Mesendoderm (in vitro differentiated cells): Measurements from ENCODE around the gene CCL16.
A peak's percentile ranks its signal among the peaks of the same experiment; 100 is the strongest.
"Not testable (repeated sequence)": the region's sequence is repeated elsewhere in the genome, so short reads cannot be mapped to it uniquely, and the experiment has no call there.

Source experiments
- DNase-seq: peaks from one replicate; pipeline ENCODE4 v3.0.0; 2013
- H2AK5ac ChIP-seq: 2 replicates; pipeline ENCODE4 v1.6.1; 2013; ENCODE audit warnings: low read length, inconsistent platforms
- H2BK120ac ChIP-seq: 2 replicates; pipeline ENCODE4 v1.6.1; 2013; ENCODE audit warnings: low read depth, mild to moderate bottlenecking, low read length, moderate library complexity, mixed read lengths
- H2BK15ac ChIP-seq: replicated peaks from 2 replicates; pipeline ENCODE4 v1.6.1; 2013; ENCODE audit warnings: low read depth, mild to moderate bottlenecking, moderate library complexity
- H2BK5ac ChIP-seq: 2 replicates; pipeline ENCODE4 v1.6.1; 2013; ENCODE audit warnings: low read length, inconsistent platforms
- H3K18ac ChIP-seq: 2 replicates; pipeline ENCODE4 v1.6.1; 2013; ENCODE audit warnings: mild to moderate bottlenecking, low read length, mixed read lengths
- H3K23ac ChIP-seq: one replicate; pipeline ENCODE4 v1.6.1; 2013; ENCODE audit warnings: low read length
- H3K27ac ChIP-seq: 2 replicates; pipeline ENCODE4 v1.5.1; 2013; ENCODE audit warnings: low read depth, mild to moderate bottlenecking, inconsistent platforms, low read length, moderate library complexity
- H3K27me3 ChIP-seq: 2 replicates; pipeline ENCODE4 v1.6.1; 2013; ENCODE audit warnings: low read length, control low read depth, mild to moderate bottlenecking, inconsistent platforms; ENCODE audit not compliant: insufficient read depth, poor library complexity
- H3K36me3 ChIP-seq: 2 replicates; pipeline ENCODE4 v1.6.1; 2013; ENCODE audit warnings: low read length, inconsistent platforms; ENCODE audit not compliant: control insufficient read depth, insufficient read depth
- H3K4ac ChIP-seq: one replicate; pipeline ENCODE4 v1.6.1; 2013; ENCODE audit warnings: low read depth, mild to moderate bottlenecking, low read length, moderate library complexity
- H3K4me1 ChIP-seq: 2 replicates; pipeline ENCODE4 v1.6.1; 2013; ENCODE audit warnings: low read depth, low read length, inconsistent platforms; ENCODE audit not compliant: control insufficient read depth
- H3K4me2 ChIP-seq: 2 replicates; pipeline ENCODE4 v1.6.1; 2013; ENCODE audit warnings: low read length
- H3K4me3 ChIP-seq: 2 replicates; pipeline ENCODE4 v1.5.1; 2013; ENCODE audit warnings: mild to moderate bottlenecking, low read length
- H3K56ac ChIP-seq: one replicate; pipeline ENCODE4 v1.6.1; 2013; ENCODE audit warnings: low read length
- H3K79me1 ChIP-seq: 2 replicates; pipeline ENCODE4 v1.6.1; 2013; ENCODE audit warnings: low read length, inconsistent platforms
- H3K79me2 ChIP-seq: 2 replicates; pipeline ENCODE4 v1.6.1; 2013; ENCODE audit warnings: mild to moderate bottlenecking, low read length; ENCODE audit not compliant: control insufficient read depth, insufficient read depth
- H3K9ac ChIP-seq: 2 replicates; pipeline ENCODE4 v1.6.1; 2013; ENCODE audit warnings: low read length, inconsistent platforms
- H4K5ac ChIP-seq: one replicate; pipeline ENCODE4 v1.6.1; 2013; ENCODE audit warnings: low read length
- H4K8ac ChIP-seq: one replicate; pipeline ENCODE4 v1.6.1; 2013; ENCODE audit warnings: low read depth, mild to moderate bottlenecking, control low read depth, low read length, moderate library complexity
- WGBS: extraction: QIAGEN DNeasy Blood & Tissue Kit; methylation state at CpG from one replicate; pipeline ENCODE4 v1.1.7; 2013; ENCODE audit warnings: low lambda C conversion rate, missing lambda C conversion rate; ENCODE audit not compliant: insufficient coverage; ENCODE audit errors: extremely low coverage; 5-methylcytosine and 5-hydroxymethylcytosine counted together

Gene CCL16

DNA sequence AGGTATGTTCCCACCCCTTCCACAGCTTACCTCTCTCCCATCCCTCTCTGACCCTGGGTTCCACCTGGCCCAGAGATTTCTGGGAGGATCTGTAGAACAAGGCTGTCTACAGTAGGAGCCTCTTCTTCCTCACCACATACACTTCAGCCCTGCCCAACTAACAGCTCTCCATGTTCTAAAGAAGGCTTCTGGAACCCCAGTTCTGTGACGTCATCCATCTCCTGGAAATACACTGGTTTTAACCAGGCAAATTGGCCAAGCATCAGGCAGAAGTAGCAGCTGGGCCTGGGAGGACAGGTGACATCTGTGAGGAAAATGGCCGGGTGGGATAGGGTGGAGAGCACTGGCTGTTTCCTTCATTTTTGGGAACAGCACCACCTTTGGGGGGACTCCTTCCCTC, 37.8 kb downstream of the CCL16 start, which contains the start of gene LYZL6:
Gene LYZL6 (minus strand): TSS at position 177 of the 400 bp plus-strand sequence. CDS start 4,357 bp downstream, outside the sequence.
- Histone ChIP-seq H2BK5ac (no peak within 1 kb of the TSS), H3K4me3 (no peak within 1 kb of the TSS), H3K56ac (no peak within 1 kb of the TSS), H3K18ac (no peak within 1 kb of the TSS), H4K8ac (peak within 1 kb of the TSS; percentile 39), H2AK5ac (no peak within 1 kb of the TSS), H3K23ac (no peak within 1 kb of the TSS), H3K79me1 (no peaks in the 10 kb centered on the region), H3K27me3 (no peaks in the 10 kb centered on the region), H3K4me2 (no peak within 1 kb of the TSS), H3K27ac (peak within 1 kb of the TSS; percentile 71), H3K36me3 (no peaks in the 10 kb centered on the region), H4K5ac (no peak within 1 kb of the TSS), H2BK15ac (no peak within 1 kb of the TSS), H3K9ac (no peak within 1 kb of the TSS), H2BK120ac (peak within 1 kb of the TSS; percentile 8), H3K79me2 (no peaks in the 10 kb centered on the region), H3K4ac (no peak within 1 kb of the TSS), H3K4me1 (no peaks in the 10 kb centered on the region)
- no CpG with 5 or more reads among the region's 2 CpGs for WGBS
- DNase-seq, result no peak

DNA sequence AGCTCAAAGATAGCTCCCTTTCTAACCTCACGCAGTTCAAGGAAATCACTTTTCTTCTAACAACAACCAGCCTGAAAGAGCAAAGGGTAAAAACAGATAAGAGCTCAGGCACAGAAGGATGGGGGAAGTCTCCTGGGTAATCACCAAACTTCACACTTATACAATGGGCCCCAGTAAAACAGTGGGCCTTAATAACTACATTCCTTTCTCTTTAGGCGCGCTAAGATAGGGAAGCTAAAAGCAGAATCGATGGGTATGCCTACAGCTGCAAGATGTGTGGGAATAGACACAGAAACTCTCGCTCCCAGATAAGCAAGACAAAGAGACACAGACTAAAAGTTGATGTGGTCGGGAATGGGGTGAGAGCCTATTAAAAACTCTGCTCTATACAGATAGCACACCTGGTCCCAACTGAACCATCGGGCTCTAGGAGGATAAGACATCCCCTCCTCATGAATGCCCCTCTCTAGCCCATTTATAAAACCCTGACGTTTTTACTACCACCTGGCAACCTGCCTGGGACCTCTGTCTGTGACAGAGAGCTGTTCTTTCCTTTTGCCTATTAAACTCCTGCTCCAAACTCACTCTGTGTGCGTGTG, 38.6 kb downstream of the CCL16 start:
- Histone ChIP-seq H3K27ac (peak overlapping the region; percentile 82), H3K4ac (no peak overlapping the region), H3K4me1 (no peaks in the 10 kb centered on the region), H3K9ac (no peak overlapping the region), H4K8ac (no peak overlapping the region), H3K56ac (no peak overlapping the region), H3K23ac (no peak overlapping the region), H2AK5ac (no peak overlapping the region), H2BK120ac (no peak overlapping the region), H3K18ac (no peak overlapping the region), H2BK15ac (no peak overlapping the region), H3K27me3 (no peaks in the 10 kb centered on the region), H3K36me3 (no peaks in the 10 kb centered on the region), H4K5ac (no peak overlapping the region), H3K4me3 (no peak overlapping the region), H3K79me1 (no peaks in the 10 kb centered on the region), H2BK5ac (no peak overlapping the region), H3K79me2 (no peaks in the 10 kb centered on the region), H3K4me2 (no peak overlapping the region)
- DNase-seq, result peak; percentile 72
- WGBS, result no CpG with 5 or more reads among the region's 9 CpGs

DNA sequence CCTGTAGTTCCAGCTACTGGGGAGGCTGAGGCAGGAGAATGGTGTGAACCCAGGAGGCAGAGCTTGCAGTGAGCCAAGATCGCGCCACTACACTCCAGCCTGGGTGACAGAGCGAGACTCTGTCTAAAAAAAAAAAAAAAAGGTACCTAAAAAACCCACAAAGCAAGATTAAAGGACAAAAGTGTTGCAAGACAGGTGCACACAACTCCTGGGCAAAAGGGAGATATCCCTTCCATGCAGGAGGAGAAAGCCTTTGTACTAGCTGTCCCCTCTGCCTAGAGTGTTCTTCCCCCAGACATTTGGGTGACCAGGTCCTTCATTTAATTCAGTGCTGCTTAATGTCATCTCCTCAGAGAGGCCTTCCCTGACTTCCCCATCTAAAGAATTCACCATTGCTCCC, 42.8 kb downstream of the CCL16 start:
- not testable (repeated sequence) for H3K56ac ChIP-seq
- no CpG with 5 or more reads among the region's 3 CpGs for WGBS

DNA sequence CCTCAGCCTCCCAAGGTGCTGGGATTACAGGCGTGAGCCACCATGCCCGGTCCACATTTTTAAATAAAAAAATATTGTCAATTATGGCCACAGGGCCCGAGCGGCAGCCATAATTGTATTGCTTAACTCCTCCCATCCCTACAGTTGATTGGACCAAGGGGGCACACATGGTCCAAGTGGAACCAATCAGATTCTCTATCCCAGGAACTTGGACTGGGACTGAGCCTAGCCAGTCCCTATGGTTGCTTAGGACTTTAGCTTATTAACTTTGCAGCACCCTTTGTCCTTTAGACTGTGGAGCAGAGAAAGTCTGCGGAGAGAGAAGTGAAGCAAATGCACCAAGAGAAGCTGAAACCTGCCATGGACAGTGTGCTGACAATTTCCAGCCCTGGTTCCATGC, 45.2 kb downstream of the CCL16 start:
- Histone ChIP-seq H3K4me3 (no peak overlapping the region), H3K36me3 (no peaks in the 10 kb centered on the region), H3K23ac (no peak overlapping the region), H3K27ac (no peak overlapping the region), H4K5ac (no peak overlapping the region), H3K56ac (no peak overlapping the region), H2BK5ac (no peak overlapping the region), H3K4me1 (peaks cover 2% of the 10 kb centered on the region), H3K18ac (no peak overlapping the region), H2BK15ac (no peak overlapping the region), H3K27me3 (no peaks in the 10 kb centered on the region), H3K9ac (no peak overlapping the region), H3K79me1 (no peaks in the 10 kb centered on the region), H2AK5ac (no peak overlapping the region), H2BK120ac (no peak overlapping the region), H3K79me2 (no peaks in the 10 kb centered on the region), H3K4me2 (no peak overlapping the region), H4K8ac (no peak overlapping the region), H3K4ac (no peak overlapping the region)
- WGBS, result no CpG with 5 or more reads among the region's 5 CpGs
- no peak for DNase-seq

More for the DNA sequence above, 42.8 kb downstream of the CCL16 start:
- H3K18ac ChIP-seq, H2BK15ac ChIP-seq, DNase-seq, H2AK5ac ChIP-seq, H3K4me2 ChIP-seq, H3K23ac ChIP-seq, H3K9ac ChIP-seq, H3K36me3 ChIP-seq, H3K27ac ChIP-seq, H3K79me1 ChIP-seq, H3K79me2 ChIP-seq, H2BK120ac ChIP-seq, H3K27me3 ChIP-seq, H3K4me3 ChIP-seq, H4K5ac ChIP-seq, H4K8ac ChIP-seq, H2BK5ac ChIP-seq, H3K4me1 ChIP-seq, H3K4ac ChIP-seq: not testable (repeated sequence)

DNA sequence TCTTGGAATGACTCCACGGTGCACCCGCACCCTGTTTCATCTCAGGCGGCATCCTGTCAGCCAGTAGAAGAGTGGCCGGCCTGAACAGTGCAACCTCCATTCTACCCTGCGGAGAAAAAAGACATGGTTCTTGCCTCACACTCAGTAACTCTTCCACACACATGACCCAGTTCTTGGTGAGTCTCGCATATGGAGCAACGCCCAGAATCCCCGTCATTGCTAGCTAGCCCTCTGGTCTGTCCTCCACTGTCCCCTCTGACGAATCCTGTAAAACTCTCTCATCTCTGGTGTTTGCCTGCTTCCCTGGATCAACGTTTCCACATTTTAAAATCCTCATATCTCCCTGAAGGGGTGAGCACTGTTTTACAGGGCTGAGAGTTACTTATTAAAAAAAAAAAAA, 46.5 kb downstream of the CCL16 start:
- no CpG with 5 or more reads among the region's 10 CpGs for WGBS
- no peak overlapping the region for H3K18ac ChIP-seq
- no peak overlapping the region for H3K9ac ChIP-seq
- H4K8ac ChIP-seq, result no peak overlapping the region
- H2BK15ac ChIP-seq, result no peak overlapping the region
- H3K56ac ChIP-seq, result no peak overlapping the region
- no peak for DNase-seq
- no peak overlapping the region for H2BK5ac ChIP-seq
- H2BK120ac ChIP-seq, result no peak overlapping the region
- no peak overlapping the region for H3K4ac ChIP-seq
- no peak overlapping the region for H3K4me2 ChIP-seq
- no peak overlapping the region for H3K4me3 ChIP-seq
- H3K27ac ChIP-seq, result no peak overlapping the region
- H3K36me3 ChIP-seq, result no peaks in the 10 kb centered on the region
- no peak overlapping the region for H3K23ac ChIP-seq
- H3K79me1 ChIP-seq, result no peaks in the 10 kb centered on the region
- peaks cover 3% of the 10 kb centered on the region for H3K4me1 ChIP-seq
- no peak overlapping the region for H2AK5ac ChIP-seq
- no peak overlapping the region for H4K5ac ChIP-seq
- no peaks in the 10 kb centered on the region for H3K27me3 ChIP-seq
- H3K79me2 ChIP-seq, result no peaks in the 10 kb centered on the region

DNA sequence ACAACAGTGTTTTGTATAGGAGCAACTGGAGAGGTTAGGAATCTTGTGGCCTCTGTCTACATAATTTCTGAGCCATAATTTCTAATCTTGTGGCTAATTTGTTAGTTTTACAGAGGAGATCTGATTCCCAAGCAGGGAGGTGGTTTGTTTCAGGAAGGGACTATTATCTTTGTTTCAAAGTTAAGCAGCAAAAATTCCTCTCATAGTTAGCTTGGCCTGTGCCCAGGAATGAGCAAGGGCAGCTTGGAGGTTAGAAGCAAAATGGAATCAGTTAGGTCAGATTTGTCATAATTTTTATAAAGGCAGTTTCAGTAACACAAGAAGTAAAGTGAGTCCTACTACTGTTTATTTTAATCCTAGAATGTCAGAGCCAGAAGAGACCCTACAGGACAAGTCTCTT, 48.7 kb downstream of the CCL16 start:
- H2BK5ac ChIP-seq, result no peak overlapping the region
- H3K27ac ChIP-seq, result no peak overlapping the region
- no peak overlapping the region for H4K5ac ChIP-seq
- no peaks in the 10 kb centered on the region for H3K79me2 ChIP-seq
- no peak overlapping the region for H3K23ac ChIP-seq
- H2BK120ac ChIP-seq, result no peak overlapping the region
- H3K4me1 ChIP-seq, result peaks cover 3% of the 10 kb centered on the region
- H3K4me3 ChIP-seq, result no peak overlapping the region
- H3K4me2 ChIP-seq, result no peak overlapping the region
- no peaks in the 10 kb centered on the region for H3K36me3 ChIP-seq
- H3K27me3 ChIP-seq, result no peaks in the 10 kb centered on the region
- no peak overlapping the region for H4K8ac ChIP-seq
- no peak for DNase-seq
- H2BK15ac ChIP-seq, result no peak overlapping the region
- H3K9ac ChIP-seq, result no peak overlapping the region
- H2AK5ac ChIP-seq, result no peak overlapping the region
- no peak overlapping the region for H3K18ac ChIP-seq
- H3K56ac ChIP-seq, result no peak overlapping the region
- no peak overlapping the region for H3K4ac ChIP-seq
- no peaks in the 10 kb centered on the region for H3K79me1 ChIP-seq
